CD4-positive, alpha-beta T cell treated with Interleukin-6 at 100 ng/mL for 8 hours (primary cell): ENCODE measurements around the gene MAT1A.
"Not testable (repeated sequence)": the region's sequence is repeated elsewhere in the genome, so short reads cannot be mapped to it uniquely, and the experiment has no call there.

Experiments
- DNase-seq: peaks from one replicate; pipeline ENCODE4 v3.0.0-alpha.2; 2020; ENCODE audit warnings: mixed read lengths, low spot score

The MAT1A gene

GRCh38 chr10:80289451-80290287 is at the start of gene MAT1A:
Gene MAT1A, minus strand, starts transcription at chr10:80289658. Its CDS starts 235 bp downstream, at chr10:80289423.
- DNase-seq = no peak

GRCh38 chr10:80333983-80334382 is 44.5 kb upstream of the MAT1A start:
- no peak for DNase-seq

GRCh38 chr10:80324891-80325364 is 35.5 kb upstream of the MAT1A start:
- DNase-seq = no peak

- no peak for DNase-seq
These were observed 34.6 kb upstream of the MAT1A start for GRCh38 chr10:80324086-80324485.

GRCh38 chr10:80323311-80323710 is 33.9 kb upstream of the MAT1A start:
- no peak for DNase-seq

GRCh38 chr10:80322711-80323110 is 33.3 kb upstream of the MAT1A start:
- DNase-seq = no peak

GRCh38 chr10:80322158-80322557 is 32.7 kb upstream of the MAT1A start:
- DNase-seq = no peak

- DNase-seq = no peak
These were observed 31.7 kb upstream of the MAT1A start for GRCh38 chr10:80321183-80321582.

- no peak for DNase-seq
These were observed 30.9 kb upstream of the MAT1A start for GRCh38 chr10:80320377-80320776.

- no peak for DNase-seq
These were observed 30.4 kb upstream of the MAT1A start for GRCh38 chr10:80319725-80320290.

GRCh38 chr10:80319318-80319717 is 29.9 kb upstream of the MAT1A start:
- DNase-seq = no peak

GRCh38 chr10:80318742-80319141 is 29.3 kb upstream of the MAT1A start:
- no peak for DNase-seq

- DNase-seq = no peak
These were observed 25.9 kb upstream of the MAT1A start for GRCh38 chr10:80315391-80315790.

GRCh38 chr10:80313523-80313922 is 24.1 kb upstream of the MAT1A start:
- no peak for DNase-seq

GRCh38 chr10:80305989-80306388 is 16.5 kb upstream of the MAT1A start:
- DNase-seq = not testable (repeated sequence)

- no peak for DNase-seq
These were observed 7.5 kb upstream of the MAT1A start for GRCh38 chr10:80296942-80297341.

- no peak for DNase-seq
These were observed 3.3 kb upstream of the MAT1A start for GRCh38 chr10:80292607-80293239.

GRCh38 chr10:80290474-80291220 is 1.2 kb upstream of the MAT1A start:
- no peak for DNase-seq

GRCh38 chr10:80288849-80289248 is 609 bp downstream of the MAT1A start:
- DNase-seq = no peak

GRCh38 chr10:80284522-80284921 is 4.9 kb downstream of the MAT1A start:
- no peak for DNase-seq

- DNase-seq = no peak
These were observed 5.8 kb downstream of the MAT1A start for GRCh38 chr10:80283536-80284199.

GRCh38 chr10:80283119-80283518 is 6.3 kb downstream of the MAT1A start:
- no peak for DNase-seq
